HG03571 (cell line): Measurements from ENCODE around the gene SPEN.
"Not testable (repeated sequence)": the region's sequence is repeated elsewhere in the genome, so short reads cannot be mapped to it uniquely, and the experiment has no call there.

Source experiments
- ATAC-seq: cut with Tn5 transposase; IDR thresholded peaks from one replicate; pipeline ENCODE4 v1.9.1; 2021; ENCODE audit not compliant: unreplicated experiment

The SPEN gene

DNA sequence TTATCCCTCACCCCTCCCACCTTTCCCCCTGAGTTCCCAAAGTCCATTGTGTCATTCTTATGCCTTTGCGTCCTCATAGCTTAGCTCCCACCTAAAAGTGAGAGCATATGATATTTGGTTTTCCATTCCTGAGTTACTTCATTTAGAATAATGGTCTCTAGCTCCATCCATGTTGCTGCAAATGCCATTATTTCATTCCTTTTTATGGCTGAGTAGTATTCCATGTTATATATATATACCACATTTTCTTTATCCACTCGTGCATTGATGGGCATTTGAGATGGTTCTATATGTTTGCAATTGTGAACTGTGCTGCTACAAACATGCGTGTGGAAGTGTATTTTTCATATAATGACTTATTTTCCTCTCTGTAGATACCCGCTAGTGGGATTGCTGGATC is 130.4 kb downstream of the SPEN start:
- ATAC-seq: not testable (repeated sequence)

GRCh38 chr1:15981679-15982078 is 134.2 kb downstream of the SPEN start:
- no peak for ATAC-seq

DNA sequence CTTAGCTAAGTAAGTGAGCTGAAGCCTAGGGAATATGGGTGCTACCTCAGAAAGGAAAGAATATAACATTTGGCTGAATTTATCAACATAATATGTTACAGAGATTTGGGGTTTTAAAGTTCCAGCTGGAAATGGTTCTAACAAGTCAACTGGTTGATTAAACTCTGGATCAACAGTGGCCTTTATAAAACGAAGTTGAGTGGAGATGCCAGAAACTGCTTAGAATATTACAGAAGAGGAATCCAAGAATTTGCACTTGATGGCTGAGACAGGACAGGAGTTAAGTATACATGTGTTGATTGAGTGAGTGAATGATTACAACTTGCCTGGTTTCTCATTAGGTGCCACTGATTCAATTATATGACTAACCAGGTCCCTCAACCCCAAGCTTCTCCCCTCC is 135.8 kb downstream of the SPEN start:
- ATAC-seq: no peak

GRCh38 chr1:15985611-15986297 is 138.2 kb downstream of the SPEN start:
- no peak for ATAC-seq

DNA sequence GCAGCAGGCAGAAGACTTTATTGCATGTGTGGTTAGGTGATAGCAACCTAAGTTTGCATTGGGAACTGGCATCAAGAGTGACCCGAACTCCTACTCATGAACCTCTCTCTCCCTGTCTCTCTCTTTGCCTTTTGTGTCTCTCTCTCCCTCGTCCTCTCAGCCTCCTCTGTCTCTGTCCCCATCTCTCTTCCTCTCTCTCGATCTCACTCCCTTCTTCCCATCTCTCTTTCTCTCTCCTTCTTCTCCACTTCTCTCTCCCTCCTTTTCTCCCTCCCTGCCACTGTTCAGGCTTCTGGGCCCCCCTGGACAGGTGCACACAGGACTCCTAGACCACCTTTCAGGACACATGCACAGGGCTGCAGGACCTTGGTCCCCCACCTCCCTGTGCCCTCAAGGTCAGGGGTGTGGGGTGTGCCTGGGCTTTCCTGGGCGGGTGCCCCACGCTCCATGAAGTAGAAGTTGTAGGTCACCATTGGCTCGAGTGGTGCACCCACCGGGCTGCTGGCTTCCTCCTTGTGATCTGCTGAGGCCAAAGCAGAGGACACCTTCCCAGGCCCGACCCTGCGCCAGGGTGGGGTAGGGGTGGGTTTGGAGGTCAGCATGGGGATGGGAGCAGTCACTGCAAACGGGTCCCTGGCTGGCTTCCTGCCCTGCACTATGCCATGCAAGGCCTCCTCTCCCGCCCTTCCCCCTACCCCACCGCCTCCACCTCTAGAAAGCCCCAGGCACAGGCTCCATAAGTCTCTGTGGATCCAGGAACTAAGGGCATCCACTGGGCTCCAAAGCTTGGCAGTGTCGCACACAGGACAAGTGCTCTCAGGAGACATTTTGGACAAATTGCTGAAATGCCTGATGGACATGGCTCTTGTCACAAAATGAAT is 141.6 kb downstream of the SPEN start:
- ATAC-seq: no peak

GRCh38 chr1:15989776-15990175 is 142.3 kb downstream of the SPEN start:
- no peak for ATAC-seq
